ENCODE measurements around the gene SH3GL1. TPM values are rescaled to one million over a fixed set of nuclear protein-coding genes. Genes with fewer than 3 reads are reported as not detected.

Gene SH3GL1
- total and polyA plus RNA-seq, 9 of the 15 experiments (the other 6 are each of a cell fraction or from before 2014, with no cell fraction given): 1.7 to 75.3 (median 25.7) TPM

GRCh38 chr19:4362831-4363545 is 37.4 kb downstream of the SH3GL1 start:
- TF ChIP-seq RBFOX2 (IDR thresholded peaks at IDR 0.05; ENCODE audit: low read depth, low read length): 0 out of 2 replicates have a peak, but pooled peaks have one; percentile 12
- no peak for TF ChIP-seq THAP7 (CRISPR knock-in tag; IDR thresholded peaks at IDR 0.05)
- no peak for TF ChIP-seq NCOA6 (IDR thresholded peaks at IDR 0.05)
- TF ChIP-seq POLR2A (conservative IDR thresholded peaks at IDR 0.05): 0 out of 2 replicates have a peak, but pooled peaks have one; percentile 16
- TF ChIP-seq CTCF (IDR thresholded peaks at IDR 0.05 in 2 of 3, conservative IDR thresholded peaks at IDR 0.05 in 1 of 3; ENCODE audit: insufficient read depth in 2 of 3, low read depth in 1 of 3, low read length in 3 of 3): peak in 1 of 3 experiments; percentile 23; a peak in 1 of 6 replicates
- no peak for TF ChIP-seq ZZZ3 (IDR thresholded peaks at IDR 0.05)
- TF ChIP-seq ZFP30 (CRISPR knock-in tag; IDR thresholded peaks at IDR 0.05; ENCODE audit: borderline replicate concordance): no peak
- no peak for TF ChIP-seq KAT7 (CRISPR knock-in tag; IDR thresholded peaks at IDR 0.05; ENCODE audit: borderline replicate concordance)
- no peak for TF ChIP-seq FOXM1 (IDR thresholded peaks at IDR 0.05; ENCODE audit: low read depth)
- no peak for TF ChIP-seq FOXM1 (CRISPR knock-in tag; IDR thresholded peaks at IDR 0.05; ENCODE audit: low read depth)
- peak; percentile 63 for TF ChIP-seq POLR2G (IDR thresholded peaks at IDR 0.05; ENCODE audit: low read depth, low read length)
- peaks cover 13% of the 10 kb centered on the region for H3K79me2 ChIP-seq (ENCODE audit: control insufficient read depth, insufficient read depth, low read length)
- FAIRE-seq (no peak), ATAC-seq (no peak), DNase-seq (ENCODE audit: extremely low read depth in 1 of 4, low spot score in 3 of 4) (no peak)
- intact Hi-C loops (cut with micrococcal nuclease) (no loop called here), in situ Hi-C loops (cut with MboI) (no loop called here)
- H3K9ac ChIP-seq (ENCODE audit: insufficient read depth in 1 of 2, low read depth in 2 of 2, low read length in 2 of 2): peak overlapping the region in 1 of 2 experiments; percentile 52; a peak in 1 of 4 replicates
- ChIA-PET POLR2A (interaction anchor here (1.0 to 4.8 kb wide), 4 partner anchors 9 to 20 kb away, joined by 4 to 29 read pairs (median 5); no protein-coding TSS in a partner anchor), CTCF (ENCODE audit: low intra/inter-chr PET ratio) (no interaction called here)
- no peak overlapping the region for H3K27ac ChIP-seq (ENCODE audit: extremely low read depth, low read depth, low read length)
- H4K20me1 ChIP-seq (replicated peaks; ENCODE audit: control insufficient read depth, insufficient read depth, low read length): peaks cover 4% of the 10 kb centered on the region; the same call in 1 of the 2 replicates
- no peak overlapping the region for H3K4me3 ChIP-seq
- no TSS peak for BruUV-seq (replicated peaks)
- H2AFZ ChIP-seq (ENCODE audit: low read depth, low read length): no peak overlapping the region
- no peak overlapping the region for H3K4me2 ChIP-seq (ENCODE audit: insufficient read depth, low read length)
- H3K9me3 ChIP-seq (replicated peaks; ENCODE audit: control insufficient read depth, insufficient read depth, low read depth, low read length): no peaks in the 10 kb centered on the region
- H3K36me3 ChIP-seq (ENCODE audit: control insufficient read depth, insufficient read depth, low read length): peaks cover 96% of the 10 kb centered on the region; the same call in 2 of the 3 replicates
- H3K4me1 ChIP-seq (replicated peaks in 1 of 2; ENCODE audit: control insufficient read depth in 2 of 2, insufficient read depth in 2 of 2, low read length in 2 of 2): peaks cover 0 to 80% of the 10 kb centered on the region in 2 experiments; a peak in 2 of 5 replicates
- no peaks in the 10 kb centered on the region for H3K27me3 ChIP-seq (ENCODE audit: control insufficient read depth in 2 of 2, insufficient read depth in 2 of 2, low read length in 2 of 2)
- 91% methylated on average over 22 of the region's 22 CpGs for WGBS (ENCODE audit: insufficient coverage, low coverage, missing lambda C conversion rate)
- no peaks in the 10 kb centered on the region for H3K9me1 ChIP-seq (ENCODE audit: control insufficient read depth, insufficient read depth, low read length)

Measured in K562 (cell line).